K562 (cell line): ENCODE results near the gene DNAH1.

Experiments used
- CBFB ChIP-seq: sonication (generic); formaldehyde crosslinking; IDR thresholded peaks from 2 replicates; pipeline ENCODE4 v1.4.0; 2020; ENCODE audit warnings: mild to moderate bottlenecking, missing genetic modification reagents
- FOXP1 ChIP-seq: sonication (generic); formaldehyde crosslinking; IDR thresholded peaks from 2 replicates; pipeline ENCODE4 v1.8.0; 2022; ENCODE audit warnings: mild to moderate bottlenecking, missing genetic modification reagents
- KDM4B ChIP-seq, 2 experiments: fragments of 450-650 bp in 1 of 2; sonication (generic) in 1 of 2; IDR thresholded peaks; 2 replicates each; pipeline ENCODE4 v1.6.1; 2016 to 2017; ENCODE audit warnings: borderline replicate concordance in 2 of 2, antibody characterized with exemption in 1 of 2, low read depth in 1 of 2, mild to moderate bottlenecking in 1 of 2
- KDM5B ChIP-seq: fragments of 200-600 bp; sonication (generic); IDR thresholded peaks from 2 replicates; pipeline ENCODE4 v1.6.1; 2012; ENCODE audit warnings: low read depth, mild to moderate bottlenecking, moderate library complexity, low read length, control low read depth, inconsistent platforms; ENCODE audit not compliant: insufficient replicate concordance
- SLC30A9 ChIP-seq: fragments of 250-450 bp; sonication (Bioruptor Pico); IDR thresholded peaks from 2 replicates; pipeline ENCODE4 v1.8.0; 2022; ENCODE audit warnings: mild to moderate bottlenecking, moderate library complexity
- SPI1 ChIP-seq: IDR thresholded peaks from 2 replicates; pipeline ENCODE4 v1.6.1; 2011; ENCODE audit warnings: low read depth, low read length, control low read depth, borderline replicate concordance
- TCF7L2 ChIP-seq: fragments of 150-350 bp; IDR thresholded peaks from 2 replicates; pipeline ENCODE4 v1.6.1; 2016; ENCODE audit warnings: low read depth, mild to moderate bottlenecking, low read length, moderate library complexity
- YY1 ChIP-seq, 3 experiments: IDR thresholded peaks; 2 replicates each; pipeline ENCODE4 v1.6.1; 2011; ENCODE audit warnings: low read length in 2 of 3, mild to moderate bottlenecking in 2 of 3, moderate library complexity in 2 of 3, borderline replicate concordance in 1 of 3, control low read depth in 1 of 3, low read depth in 1 of 3; ENCODE audit not compliant: insufficient read depth in 3 of 3, insufficient replicate concordance in 2 of 3, control insufficient read depth in 1 of 3, insufficient read length in 1 of 3; ENCODE audit errors: extremely low read depth in 1 of 3
- ZBTB43 ChIP-seq: sonication (generic); formaldehyde crosslinking; IDR thresholded peaks from 2 replicates; pipeline ENCODE4 v1.8.0; 2023; ENCODE audit warnings: mild to moderate bottlenecking, missing genetic modification reagents
- ZMIZ1 ChIP-seq, 2 experiments: fragments of 150-350 bp in 1 of 2; IDR thresholded peaks; 2 replicates each; pipeline ENCODE4 v1.6.1; 2012 to 2016; ENCODE audit warnings: low read depth in 2 of 2, low read length in 2 of 2, mild to moderate bottlenecking in 1 of 2, moderate library complexity in 1 of 2
- TF ChIP-seq, protein P1 (sequence below): sonication (generic); formaldehyde crosslinking; IDR thresholded peaks from 2 replicates; pipeline ENCODE4 v1.5.0; 2020; ENCODE audit warnings: missing genetic modification reagents

DNA sequence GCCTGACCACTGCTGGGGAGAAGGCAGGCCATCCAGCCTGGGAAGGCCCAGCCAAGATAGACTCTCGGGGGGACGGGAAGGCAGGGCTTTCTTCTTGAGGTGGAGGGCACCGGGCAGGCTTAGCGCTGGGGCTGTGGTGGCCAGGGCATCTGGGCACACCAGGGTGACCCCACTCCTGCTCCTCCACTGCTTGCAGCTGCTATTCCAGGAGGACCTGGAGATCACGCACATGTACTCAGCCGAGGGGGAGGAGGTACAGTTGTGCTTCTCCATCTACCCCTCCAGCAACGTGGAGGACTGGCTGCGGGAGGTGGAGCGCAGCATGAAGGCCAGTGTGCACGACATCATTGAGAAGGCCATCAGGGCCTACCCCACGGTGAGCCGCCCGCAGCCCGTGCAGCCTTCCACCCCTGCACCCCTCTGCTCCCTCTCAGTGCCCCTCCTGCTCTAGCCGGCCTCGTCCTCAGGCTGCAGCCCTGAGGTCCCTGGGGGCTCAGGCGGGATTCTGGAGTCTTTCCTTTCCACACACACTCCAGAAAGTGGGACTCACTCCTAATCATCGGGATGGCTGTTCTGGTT, 42.3 kb downstream of the DNAH1 start:
- TF ChIP-seq SPI1: no peak
- TF ChIP-seq FOXP1 (CRISPR knock-in tag): no peak
- no peak for TF ChIP-seq KDM4B (IDR thresholded peaks at IDR 0.05; ENCODE audit: borderline replicate concordance in 2 of 2, low read depth in 1 of 2)
- no peak for TF ChIP-seq TCF7L2
- TF ChIP-seq KDM5B: no peak
- TF ChIP-seq ZBTB43 (CRISPR knock-in tag): no peak
- TF ChIP-seq YY1 (IDR thresholded peaks at IDR 0.05; ENCODE audit: borderline replicate concordance in 1 of 3, control insufficient read depth in 1 of 3, extremely low read depth in 1 of 3, insufficient read depth in 3 of 3, insufficient read length in 1 of 3, insufficient replicate concordance in 2 of 3, low read depth in 1 of 3, low read length in 2 of 3): no peak
- TF ChIP-seq ZMIZ1 (IDR thresholded peaks at IDR 0.05; ENCODE audit: low read depth in 2 of 2, low read length in 2 of 2): no peak
- TF ChIP-seq SLC30A9: no peak
- TF ChIP-seq, protein P1, sequence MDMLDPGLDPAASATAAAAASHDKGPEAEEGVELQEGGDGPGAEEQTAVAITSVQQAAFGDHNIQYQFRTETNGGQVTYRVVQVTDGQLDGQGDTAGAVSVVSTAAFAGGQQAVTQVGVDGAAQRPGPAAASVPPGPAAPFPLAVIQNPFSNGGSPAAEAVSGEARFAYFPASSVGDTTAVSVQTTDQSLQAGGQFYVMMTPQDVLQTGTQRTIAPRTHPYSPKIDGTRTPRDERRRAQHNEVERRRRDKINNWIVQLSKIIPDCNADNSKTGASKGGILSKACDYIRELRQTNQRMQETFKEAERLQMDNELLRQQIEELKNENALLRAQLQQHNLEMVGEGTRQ (CRISPR knock-in tag): no peak
- TF ChIP-seq CBFB (CRISPR knock-in tag): no peak
